Lower leg skin (tissue), 4 donors: Measurements from ENCODE around the gene LMX1A. TPM values are rescaled to one million over a fixed set of nuclear protein-coding genes. Genes with fewer than 3 reads are reported as not detected.

Source experiments
- DNase-seq, 2 donors: peaks; one replicate each; pipeline ENCODE4 v3.0.0-alpha.2; 2019; ENCODE audit warnings: low spot score in 2 of 2
- H3K4me3 ChIP-seq: fragments of 200-600 bp; sonication (generic); 2 replicates; pipeline ENCODE4 v1.5.1; 2017; ENCODE audit warnings: mild to moderate bottlenecking, low read depth; ENCODE audit not compliant: poor library complexity, severe bottlenecking
- POLR2A ChIP-seq, 2 donors: fragments of 450-650 bp; IDR thresholded peaks; one replicate each; pipeline ENCODE4 v1.6.1; 2016 to 2017; ENCODE audit warnings: antibody characterized with exemption in 2 of 2, mild to moderate bottlenecking in 1 of 2, moderate library complexity in 1 of 2
- WGBS, 2 donors: methylation state at CpG; one replicate each; pipeline ENCODE4 v1.1.5; 2018; 5-methylcytosine and 5-hydroxymethylcytosine counted together
- intact Hi-C: fragments of 100-400 bp; cut with DNase I; formaldehyde crosslinking; loops from one replicate; pipeline ENCODE4 v1.15.0; 2023; ENCODE audit warnings: low total_unique reads
- total RNA-seq, 4 donors: library from RNA; depleted of rRNA; stranded (reverse); fragments of >200 nt; gene quantifications; one replicate each; pipeline ENCODE4 v1.1.0, GENCODE V29; 2016
- TF ChIP-seq, protein P1 (sequence below), 3 donors: fragments of 450-650 bp; IDR thresholded peaks; one replicate each; pipeline ENCODE4 v1.5.1; 2016; ENCODE audit warnings: antibody characterized with exemption in 3 of 3, mild to moderate bottlenecking in 3 of 3, moderate library complexity in 2 of 3

Gene LMX1A
- total RNA-seq, 4 donors from 2014 or later = 0.29 TPM; not detected in 3

DNA sequence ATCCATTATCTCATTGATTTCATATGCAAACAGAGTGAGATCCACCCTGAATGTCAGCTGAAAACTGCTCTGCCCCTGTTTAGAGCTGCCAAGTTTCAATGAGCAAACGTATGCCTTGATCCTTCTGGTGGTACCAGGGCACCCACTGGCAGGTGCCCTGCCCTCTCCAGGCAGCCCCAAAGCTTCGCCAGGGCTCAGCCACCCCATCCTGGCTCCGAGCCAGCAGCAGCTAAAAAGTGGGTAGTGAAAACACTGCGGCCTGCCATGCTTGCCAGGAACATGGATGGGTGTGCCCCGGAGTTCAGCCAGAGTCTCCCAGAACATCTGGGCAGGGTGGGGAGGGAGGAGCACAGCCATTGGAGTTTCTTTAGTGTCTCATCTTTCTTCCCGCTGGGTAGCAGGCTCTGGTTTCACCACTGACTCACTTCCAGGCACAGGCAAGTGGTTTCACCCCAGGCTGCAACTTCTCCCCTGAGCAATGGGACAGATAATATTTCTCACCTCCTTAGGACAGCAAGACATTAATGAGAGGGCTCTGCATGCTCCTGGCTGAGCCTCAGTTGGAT, 8.1 kb upstream of the LMX1A start:
- intact Hi-C loops = loop anchor here (10.0 kb wide), 1 partner anchor 220 kb away; no protein-coding TSS in a partner anchor
- DNase-seq = peak; percentile 81 to 95
- H3K4me3 ChIP-seq = no peak overlapping the region
- whole genome bisulfite sequencing, 2 donors = 8 to 16% methylated on average over 6 of the region's 6 CpGs
- no peak for TF ChIP-seq POLR2A (IDR thresholded peaks at IDR 0.05)
- TF ChIP-seq, protein P1, sequence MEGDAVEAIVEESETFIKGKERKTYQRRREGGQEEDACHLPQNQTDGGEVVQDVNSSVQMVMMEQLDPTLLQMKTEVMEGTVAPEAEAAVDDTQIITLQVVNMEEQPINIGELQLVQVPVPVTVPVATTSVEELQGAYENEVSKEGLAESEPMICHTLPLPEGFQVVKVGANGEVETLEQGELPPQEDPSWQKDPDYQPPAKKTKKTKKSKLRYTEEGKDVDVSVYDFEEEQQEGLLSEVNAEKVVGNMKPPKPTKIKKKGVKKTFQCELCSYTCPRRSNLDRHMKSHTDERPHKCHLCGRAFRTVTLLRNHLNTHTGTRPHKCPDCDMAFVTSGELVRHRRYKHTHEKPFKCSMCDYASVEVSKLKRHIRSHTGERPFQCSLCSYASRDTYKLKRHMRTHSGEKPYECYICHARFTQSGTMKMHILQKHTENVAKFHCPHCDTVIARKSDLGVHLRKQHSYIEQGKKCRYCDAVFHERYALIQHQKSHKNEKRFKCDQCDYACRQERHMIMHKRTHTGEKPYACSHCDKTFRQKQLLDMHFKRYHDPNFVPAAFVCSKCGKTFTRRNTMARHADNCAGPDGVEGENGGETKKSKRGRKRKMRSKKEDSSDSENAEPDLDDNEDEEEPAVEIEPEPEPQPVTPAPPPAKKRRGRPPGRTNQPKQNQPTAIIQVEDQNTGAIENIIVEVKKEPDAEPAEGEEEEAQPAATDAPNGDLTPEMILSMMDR (IDR thresholded peaks at IDR 0.05) = no peak

DNA sequence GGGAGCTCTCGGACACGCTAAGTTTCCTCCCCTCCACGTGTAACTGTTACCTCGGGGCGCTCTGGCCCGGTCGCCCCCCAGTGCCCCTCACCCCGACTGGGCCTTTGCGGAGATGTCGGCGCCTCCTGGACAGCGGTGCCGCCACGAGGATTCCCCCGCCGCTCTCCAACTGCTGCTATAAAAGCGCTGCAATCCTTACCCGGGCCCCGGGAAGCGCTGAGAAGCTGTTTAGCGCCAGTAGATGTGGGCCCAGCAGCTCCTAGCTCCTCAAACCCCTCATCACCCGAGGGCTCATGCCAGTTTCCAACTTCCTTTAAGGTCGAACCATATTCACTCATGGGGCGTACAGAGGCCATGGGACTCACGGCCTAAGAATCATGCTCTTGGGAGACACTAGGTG, 361 bp upstream of the LMX1A start:
- intact Hi-C loops = no loop called here
- H3K4me3 ChIP-seq = no peak overlapping the region
- 46 to 49% methylated on average over 24 to 25 of the region's 25 CpGs for WGBS, 2 donors

DNA sequence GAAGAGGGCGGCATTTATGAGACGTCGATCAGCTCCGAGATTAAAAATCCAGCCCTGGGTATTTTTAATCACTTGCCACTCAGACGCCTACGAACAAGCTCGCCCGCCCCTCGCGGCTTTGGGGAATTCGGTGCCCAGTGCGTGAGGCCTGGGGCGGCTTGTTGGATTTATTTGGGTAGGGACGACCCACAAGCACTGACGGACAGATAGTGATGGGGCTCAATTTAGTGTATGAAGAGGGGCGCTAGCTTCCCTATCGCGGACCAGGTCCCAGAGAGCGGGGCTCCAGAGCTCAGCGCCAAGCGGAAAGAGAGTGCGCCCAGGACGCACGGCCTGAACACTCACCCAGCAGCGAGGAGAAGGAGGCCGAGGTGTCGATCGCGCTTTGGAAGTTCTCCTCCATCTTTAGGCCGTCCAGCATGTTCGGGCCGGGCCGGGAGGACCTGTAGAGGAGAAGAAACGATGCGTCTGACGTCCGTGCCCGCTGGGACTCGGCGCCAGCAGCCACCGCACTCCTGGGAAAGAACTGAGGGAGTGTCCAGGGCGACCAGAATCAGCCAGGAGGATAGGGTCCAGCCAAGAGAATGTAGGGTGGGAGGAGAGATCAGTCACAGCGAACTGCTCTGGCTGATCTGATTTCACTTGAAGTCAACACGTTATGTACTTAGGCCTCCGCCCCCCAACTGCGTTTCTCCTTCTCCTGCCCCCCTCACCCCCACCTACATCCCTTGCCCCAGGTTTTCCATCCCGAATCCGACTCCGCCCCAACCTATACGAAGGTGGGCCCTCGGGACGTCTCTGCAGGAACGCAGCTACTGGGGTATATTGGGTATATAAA, 1.2 kb downstream of the LMX1A start:
- WGBS, 2 donors = 17 to 24% methylated on average over 52 to 53 of the region's 53 CpGs
- no peak overlapping the region for H3K4me3 ChIP-seq
- DNase-seq = no peak
- intact Hi-C loops = no loop called here
- TF ChIP-seq, protein P1 (IDR thresholded peaks at IDR 0.05) = no peak
- TF ChIP-seq POLR2A (IDR thresholded peaks at IDR 0.05) = no peak

More for the DNA sequence above, 361 bp upstream of the LMX1A start:
- no peak for TF ChIP-seq POLR2A (IDR thresholded peaks at IDR 0.05)
- TF ChIP-seq, protein P1 (IDR thresholded peaks at IDR 0.05) = no peak
- DNase-seq = no peak

DNA sequence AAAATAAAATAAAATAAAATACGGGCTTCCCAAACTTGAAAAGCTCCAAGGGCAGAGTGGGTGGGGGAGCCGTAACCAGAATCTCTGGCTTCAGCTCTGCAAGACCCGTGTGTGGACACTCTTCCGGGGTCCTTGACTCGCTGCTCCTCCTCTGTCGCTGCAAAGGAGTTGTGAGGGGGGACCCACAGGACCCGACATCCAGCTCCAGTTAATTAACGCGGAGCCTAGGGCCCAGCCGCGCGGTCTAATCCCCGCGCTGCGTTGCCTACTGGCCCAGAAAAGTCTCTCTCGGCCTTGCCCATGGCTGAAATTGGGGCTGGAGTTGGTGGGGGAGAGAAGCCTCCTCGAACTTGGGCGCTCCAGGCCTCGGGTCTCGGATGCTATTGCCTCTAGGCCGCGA, 1.8 kb downstream of the LMX1A start:
- WGBS, 2 donors = 26 to 39% methylated on average over 22 of the region's 22 CpGs
- no peak for DNase-seq
- TF ChIP-seq, protein P1 (IDR thresholded peaks at IDR 0.05) = no peak
- TF ChIP-seq POLR2A (IDR thresholded peaks at IDR 0.05) = no peak
- no peak overlapping the region for H3K4me3 ChIP-seq
- intact Hi-C loops = no loop called here

DNA sequence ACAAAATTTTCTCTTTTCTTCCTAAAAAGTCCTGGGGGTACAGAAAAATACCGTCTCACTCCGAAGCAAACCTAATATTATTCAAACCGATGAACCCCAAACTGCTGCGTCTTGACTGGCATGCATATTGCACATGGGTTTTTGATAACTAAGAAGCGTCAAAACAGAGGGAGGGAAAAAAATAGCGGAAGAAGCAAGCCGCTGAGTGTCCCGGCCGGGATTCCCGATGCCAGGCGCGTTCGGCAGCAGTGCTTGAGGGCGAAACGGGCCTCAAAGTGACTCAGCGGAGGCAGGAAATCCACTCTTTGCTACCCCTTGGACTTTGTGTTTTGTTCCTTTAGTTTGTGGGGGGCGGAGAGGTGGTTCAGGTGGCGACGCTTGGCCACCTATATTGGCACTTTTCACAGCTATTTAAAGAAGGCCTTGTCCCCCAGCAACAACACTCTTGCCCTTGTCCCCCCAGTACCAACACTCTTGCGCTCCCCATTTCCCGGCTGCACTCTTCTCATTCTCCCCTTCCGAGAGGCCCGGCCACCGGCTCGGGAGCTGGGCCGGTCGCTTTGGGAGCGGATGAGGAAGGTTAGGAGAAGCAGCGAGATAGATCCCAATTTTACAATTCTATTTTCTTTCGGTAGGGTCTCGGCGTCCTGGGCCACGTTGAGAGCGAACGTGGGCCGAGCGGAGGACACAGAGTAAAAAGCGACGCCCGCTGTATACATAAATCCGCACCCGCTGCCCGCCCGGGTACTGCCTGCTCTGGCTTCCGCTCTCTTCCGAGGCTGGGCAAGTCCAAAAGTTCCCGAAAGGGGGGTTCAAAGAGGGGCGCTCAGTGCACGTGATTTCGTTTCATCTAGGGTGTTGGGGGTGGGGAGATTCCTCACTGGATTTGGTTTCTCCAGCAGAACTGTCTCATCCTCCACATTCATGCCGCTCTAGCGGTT, 2.5 kb downstream of the LMX1A start:
- no peak for TF ChIP-seq POLR2A (IDR thresholded peaks at IDR 0.05)
- TF ChIP-seq, protein P1 (IDR thresholded peaks at IDR 0.05) = no peak
- DNase-seq = no peak
- intact Hi-C loops = no loop called here
- H3K4me3 ChIP-seq = no peak overlapping the region
- WGBS, 2 donors = 29 to 32% methylated on average over 52 of the region's 52 CpGs
